NOMO-1 (cell line): ENCODE data around the gene SYNE1.

Experiments
- DNase-seq, 2 experiments: peaks; one replicate each; lab custom pipeline; 2025; ENCODE audit not compliant: unreplicated experiment in 2 of 2; lab: John Stamatoyannopoulos, UW

Gene SYNE1

GRCh38 chr6:152201120-152201519 lies 436.0 kb downstream of the SYNE1 start:
- DNase-seq: no peak

GRCh38 chr6:152195896-152196295 lies 441.3 kb downstream of the SYNE1 start:
- DNase-seq: no peak

DNA sequence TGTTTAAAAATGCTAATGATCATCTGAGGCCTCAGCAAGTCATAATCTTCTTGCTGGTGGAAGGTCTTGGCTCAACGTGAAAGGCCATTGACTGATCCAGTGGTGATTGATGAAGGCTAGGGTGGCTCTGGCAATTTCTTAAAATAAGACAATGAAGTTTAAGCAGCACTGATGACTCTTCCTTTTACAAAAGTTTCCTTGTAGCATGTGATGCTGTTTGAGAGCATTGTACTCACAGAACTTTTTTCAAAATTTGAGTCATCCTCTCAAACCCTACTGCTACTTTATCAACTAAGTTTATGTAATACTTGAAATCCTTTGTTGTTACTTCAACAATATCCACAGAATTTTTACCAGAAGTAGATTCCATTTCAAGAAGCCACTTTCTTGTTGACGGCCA lies 447.4 kb downstream of the SYNE1 start:
- no peak for DNase-seq

DNA sequence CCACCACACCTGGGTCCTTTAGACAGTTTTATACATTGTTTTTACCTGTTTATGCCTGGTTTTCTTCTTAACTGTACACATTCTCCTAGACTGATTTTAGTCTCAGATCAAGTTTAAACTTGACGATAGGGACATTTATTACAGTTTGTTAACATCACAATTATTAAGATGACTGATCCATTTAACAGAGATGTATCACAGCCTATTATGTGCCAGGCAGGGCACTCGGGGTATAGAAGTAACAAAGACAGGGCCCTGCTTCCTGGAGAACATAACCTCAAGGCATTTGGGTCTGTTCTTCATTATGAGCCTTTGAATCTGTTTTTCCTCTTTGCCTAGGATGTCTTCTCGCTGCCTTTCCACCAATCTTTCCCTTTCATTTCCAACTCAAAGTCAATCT lies 449.2 kb downstream of the SYNE1 start:
- no peak for DNase-seq

DNA sequence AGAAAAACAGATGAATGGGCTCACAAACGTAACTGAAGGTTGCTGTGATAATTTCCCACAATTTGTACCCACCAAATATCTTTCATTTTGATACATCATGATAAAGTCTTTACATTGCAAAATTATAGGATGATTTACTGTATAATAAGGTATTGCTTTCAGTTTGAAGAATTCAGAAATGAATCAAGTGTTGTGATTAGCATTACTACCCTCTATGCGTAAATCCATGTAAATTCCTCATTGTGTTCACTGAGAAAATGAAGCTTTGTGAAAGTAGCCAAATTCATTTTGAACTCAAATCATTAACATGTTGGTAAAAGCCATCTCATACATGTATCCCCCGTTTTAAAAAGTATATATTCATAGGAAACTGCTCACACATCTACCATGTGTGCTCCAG lies 450.3 kb downstream of the SYNE1 start:
- DNase-seq: no peak

- DNase-seq: no peak
These were observed 452.1 kb downstream of the SYNE1 start for GRCh38 chr6:152184917-152185574.

GRCh38 chr6:152184573-152184916 lies 452.6 kb downstream of the SYNE1 start:
- no peak for DNase-seq

GRCh38 chr6:152180601-152181000 lies 456.6 kb downstream of the SYNE1 start:
- DNase-seq: no peak

DNA sequence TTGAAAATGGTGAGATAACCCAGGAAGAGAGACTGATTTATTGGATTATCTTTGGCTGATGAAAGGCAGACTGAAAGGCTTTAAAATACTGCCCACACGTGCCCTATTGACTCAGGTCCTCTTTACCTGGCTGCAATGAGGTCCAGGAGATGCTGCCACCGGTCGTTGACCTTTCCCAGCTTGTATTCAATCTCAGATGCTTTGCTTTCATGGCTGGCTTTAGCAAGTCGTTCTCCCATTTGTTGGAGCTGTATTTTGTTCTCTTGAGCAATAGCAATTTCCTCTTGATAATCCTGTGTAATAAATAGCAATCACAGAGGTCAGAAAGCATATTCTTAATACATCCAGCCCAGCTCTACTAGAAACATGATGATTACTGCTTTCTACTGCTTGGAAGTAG lies 460.9 kb downstream of the SYNE1 start:
- no peak for DNase-seq

DNA sequence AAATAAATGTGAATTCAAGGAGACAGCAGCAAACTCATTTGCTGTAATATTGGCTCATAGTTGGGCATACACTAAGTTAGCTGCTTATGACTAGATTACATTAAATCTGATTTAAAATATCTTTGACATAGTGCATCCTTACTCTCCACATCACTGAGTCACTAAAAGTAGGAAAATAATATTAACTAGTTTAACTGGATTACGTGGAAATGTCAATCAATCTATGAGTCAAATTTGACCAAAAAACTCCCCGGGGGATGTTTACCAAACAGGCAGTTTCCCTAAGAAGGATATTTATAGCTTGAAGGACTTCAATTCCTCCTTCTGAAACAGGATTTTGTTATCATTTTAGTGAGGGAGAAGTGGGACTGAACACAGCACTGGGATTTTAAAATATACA lies 463.2 kb downstream of the SYNE1 start:
- DNase-seq: no peak

- DNase-seq: no peak
These were observed 463.8 kb downstream of the SYNE1 start for GRCh38 chr6:152173321-152173720.

DNA sequence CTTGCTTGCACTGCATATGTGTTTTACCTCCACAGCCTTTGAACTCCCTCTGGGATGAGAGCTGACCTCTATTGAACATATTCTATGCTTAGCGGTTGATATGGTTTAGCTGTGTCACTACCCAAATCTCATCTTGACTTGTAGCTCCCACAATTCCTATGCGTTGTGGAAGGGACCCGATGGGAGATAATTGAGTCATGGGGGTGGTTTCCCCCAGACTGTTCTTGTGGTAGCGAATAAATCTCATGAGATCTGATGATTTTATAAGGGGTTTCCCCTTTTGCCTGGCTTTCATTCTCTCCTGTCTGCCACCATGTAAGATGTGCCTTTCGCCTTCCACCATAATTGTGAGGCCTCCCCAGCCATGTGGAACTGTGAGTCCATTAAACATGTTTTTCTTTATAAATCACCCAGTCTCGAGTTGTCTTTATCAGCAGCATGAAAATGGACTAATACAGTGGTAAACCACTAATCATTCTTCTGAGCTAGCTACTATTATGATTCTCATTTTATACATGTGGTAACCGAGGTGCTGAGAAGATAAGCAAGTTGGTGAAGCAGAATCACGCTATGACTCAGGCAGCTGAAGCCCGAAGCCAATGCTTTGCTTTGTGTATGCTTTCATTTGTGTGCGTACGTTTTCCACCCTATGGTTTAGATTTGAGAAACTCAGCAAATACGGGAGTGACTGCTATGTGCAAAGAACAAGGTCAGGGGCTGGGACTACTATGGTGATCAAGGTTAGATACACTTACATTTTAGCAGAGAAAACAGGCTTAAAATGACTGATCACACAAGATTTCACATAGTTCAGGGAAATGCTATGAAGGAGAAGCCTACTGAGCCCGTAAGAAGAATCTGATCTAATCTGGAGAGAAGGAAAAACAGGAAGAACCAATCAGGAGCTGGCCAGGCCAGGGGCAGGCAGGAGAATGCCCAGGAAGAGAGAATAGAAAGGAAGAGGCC lies 466.2 kb downstream of the SYNE1 start:
- DNase-seq: no peak

DNA sequence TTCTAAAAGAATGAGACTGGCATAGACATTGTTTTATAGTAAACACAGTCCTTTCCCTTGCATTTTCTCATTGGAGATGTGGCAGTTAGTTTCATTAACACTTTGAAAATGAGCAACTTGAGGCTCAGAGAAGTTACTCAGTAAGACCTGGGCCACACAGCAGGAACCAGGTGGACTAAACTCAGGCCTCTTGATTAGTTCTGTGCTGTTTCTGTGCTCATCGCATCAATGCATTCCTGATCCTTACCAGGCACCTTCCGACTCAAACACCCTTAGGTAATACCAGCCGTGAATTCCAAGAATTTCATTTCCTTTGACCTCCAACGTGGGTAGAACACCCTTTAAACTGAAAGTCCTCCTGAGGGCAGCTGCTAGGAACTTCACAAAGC lies 466.9 kb downstream of the SYNE1 start:
- DNase-seq: no peak

GRCh38 chr6:152167641-152168603 lies 469.2 kb downstream of the SYNE1 start:
- DNase-seq: no peak

- no peak for DNase-seq
These were observed 470.3 kb downstream of the SYNE1 start for GRCh38 chr6:152166897-152167296.

DNA sequence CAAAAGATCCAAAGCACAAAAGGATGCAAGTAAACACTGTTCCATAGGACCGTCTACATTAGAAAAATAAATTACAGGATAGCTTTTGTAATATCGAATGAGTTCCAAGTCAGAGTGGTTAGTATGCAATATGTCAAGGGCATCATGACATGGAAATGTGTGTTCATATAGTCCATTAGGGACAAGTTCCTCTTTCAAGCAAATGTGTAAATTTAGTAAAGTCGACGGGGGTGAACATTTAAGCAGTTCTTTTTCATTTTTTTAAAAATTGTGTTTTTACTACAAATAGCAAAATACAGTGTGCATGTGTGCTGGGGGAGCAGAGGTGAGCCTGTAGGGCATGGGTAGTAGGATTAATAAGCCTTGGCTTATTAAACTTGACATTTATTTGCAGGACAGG lies 470.7 kb downstream of the SYNE1 start:
- DNase-seq: no peak

DNA sequence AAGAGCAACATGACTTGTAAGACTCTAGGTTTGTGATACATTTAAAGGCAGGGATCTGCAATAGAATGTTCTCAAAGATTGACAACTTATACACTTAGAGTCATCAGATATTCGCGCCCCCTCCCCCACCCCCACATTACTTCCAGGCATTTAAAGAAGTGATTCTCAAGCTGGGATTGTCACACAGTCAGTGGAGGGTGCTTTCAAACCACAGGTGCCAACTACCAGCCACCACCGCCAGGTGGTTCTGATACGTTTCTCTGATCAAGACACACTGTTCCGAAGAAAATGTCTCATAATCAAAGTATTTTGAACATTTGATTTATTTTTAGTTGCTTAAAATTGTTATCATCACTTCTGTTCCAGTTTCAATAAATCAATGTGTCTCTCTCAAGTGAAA lies 472.2 kb downstream of the SYNE1 start:
- no peak for DNase-seq

GRCh38 chr6:152161501-152161900 lies 475.7 kb downstream of the SYNE1 start:
- DNase-seq: no peak

DNA sequence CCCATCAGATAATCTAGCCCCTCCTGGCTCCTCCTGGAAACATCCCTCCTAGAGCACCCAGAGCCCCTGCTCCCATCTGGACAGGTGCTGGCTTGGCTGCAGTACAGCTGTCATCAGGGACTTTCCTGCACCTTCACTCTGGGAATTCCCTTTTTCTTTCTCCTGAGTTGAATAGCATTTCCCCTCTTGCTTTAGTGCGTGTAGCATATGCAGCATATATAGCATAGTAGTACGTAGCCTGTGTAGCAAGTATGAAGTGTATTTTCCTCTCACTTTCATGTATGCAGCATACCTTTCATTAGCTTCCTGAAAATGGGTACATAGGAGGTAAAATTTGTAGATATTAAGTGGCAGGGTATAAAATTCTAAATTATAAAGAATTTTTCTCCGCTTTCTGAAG lies 476.8 kb downstream of the SYNE1 start:
- no peak for DNase-seq

GRCh38 chr6:152155792-152156191 lies 481.4 kb downstream of the SYNE1 start:
- DNase-seq: no peak
